Measurements from ENCODE around the gene RAI14.

DNA sequence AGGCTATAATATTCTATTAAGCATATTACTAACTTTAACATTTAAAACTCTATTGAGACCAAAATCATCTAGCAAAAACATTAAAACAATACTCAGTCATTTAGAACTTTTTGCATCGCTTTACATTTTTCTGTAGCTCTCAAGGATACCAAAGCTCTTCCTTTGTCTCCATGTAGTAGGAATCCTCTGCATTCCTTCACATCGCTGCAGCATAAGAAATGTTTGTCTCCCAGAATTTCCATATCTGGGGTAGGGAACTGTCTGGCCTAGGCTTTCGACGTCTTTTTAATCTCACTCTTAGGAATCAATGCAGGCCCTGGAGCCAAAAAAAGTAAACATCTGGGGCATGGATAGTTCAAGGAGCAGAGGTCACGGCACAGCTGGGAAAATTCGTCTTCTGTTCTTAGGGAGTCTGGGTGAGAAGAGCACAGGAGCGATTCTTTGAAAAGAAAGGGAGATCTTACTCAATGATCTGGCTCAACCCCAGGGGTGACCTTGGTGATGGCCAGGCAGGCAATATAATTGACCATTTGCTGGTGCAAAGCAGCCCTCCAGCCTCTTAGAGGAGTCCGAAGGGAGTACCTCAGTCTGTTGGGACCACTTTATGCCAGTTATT is 23.2 kb upstream of the RAI14 start:
- TF ChIP-seq, protein P1, sequence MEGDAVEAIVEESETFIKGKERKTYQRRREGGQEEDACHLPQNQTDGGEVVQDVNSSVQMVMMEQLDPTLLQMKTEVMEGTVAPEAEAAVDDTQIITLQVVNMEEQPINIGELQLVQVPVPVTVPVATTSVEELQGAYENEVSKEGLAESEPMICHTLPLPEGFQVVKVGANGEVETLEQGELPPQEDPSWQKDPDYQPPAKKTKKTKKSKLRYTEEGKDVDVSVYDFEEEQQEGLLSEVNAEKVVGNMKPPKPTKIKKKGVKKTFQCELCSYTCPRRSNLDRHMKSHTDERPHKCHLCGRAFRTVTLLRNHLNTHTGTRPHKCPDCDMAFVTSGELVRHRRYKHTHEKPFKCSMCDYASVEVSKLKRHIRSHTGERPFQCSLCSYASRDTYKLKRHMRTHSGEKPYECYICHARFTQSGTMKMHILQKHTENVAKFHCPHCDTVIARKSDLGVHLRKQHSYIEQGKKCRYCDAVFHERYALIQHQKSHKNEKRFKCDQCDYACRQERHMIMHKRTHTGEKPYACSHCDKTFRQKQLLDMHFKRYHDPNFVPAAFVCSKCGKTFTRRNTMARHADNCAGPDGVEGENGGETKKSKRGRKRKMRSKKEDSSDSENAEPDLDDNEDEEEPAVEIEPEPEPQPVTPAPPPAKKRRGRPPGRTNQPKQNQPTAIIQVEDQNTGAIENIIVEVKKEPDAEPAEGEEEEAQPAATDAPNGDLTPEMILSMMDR (IDR thresholded peaks at IDR 0.05), result no peak
- no peak for TF ChIP-seq POLR2A (IDR thresholded peaks at IDR 0.05)

All from testis (tissue), 2 donors.